ENCODE measurements around the gene EPM2A.

Gene EPM2A

DNA sequence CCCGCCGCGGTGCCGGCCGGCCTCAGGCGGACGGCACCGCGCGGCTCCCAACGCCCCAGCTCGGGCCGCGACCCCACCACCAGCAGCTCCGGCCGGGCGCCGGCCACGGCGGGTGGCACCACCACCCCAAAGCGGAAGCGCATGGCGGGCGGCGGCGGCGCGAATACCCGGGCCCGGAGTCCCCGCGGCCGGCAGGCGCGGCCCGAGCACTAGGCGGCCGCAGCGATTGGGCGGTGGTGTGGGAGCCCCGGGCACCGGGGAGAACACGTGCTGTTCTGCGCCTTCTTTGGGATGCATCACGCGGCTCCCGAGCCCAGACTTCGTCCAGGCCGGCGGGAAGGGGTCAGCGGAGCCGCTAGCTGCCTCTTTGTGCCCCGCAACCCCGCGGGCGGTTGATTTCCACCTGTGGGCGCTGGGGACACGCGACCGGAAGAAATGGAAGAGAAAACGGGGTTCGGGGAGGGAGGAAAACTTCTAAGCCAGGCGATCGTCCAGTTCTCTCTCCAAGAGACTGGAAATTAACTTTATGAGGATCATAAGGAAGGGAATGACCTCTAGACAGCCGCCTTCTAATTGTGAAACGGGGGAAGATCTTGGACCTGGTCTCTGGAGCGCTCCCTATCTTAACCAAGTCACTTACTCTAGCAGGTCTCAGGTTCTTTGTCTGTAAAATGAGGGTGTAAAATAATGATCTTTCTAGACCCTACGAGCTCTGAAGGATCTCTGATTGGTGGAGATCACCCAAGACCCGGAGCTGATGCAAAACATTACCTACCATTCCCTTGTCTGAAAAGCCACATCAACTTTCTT is at the start of gene EPM2A:
Gene EPM2A (minus strand): TSS at position 165 of the 810 bp plus-strand sequence. CDS start 22 bp downstream, at position 143.
- no peaks in the 10 kb centered on the region for H3K9me2 ChIP-seq (replicated peaks; ENCODE audit: low read depth, low read length)
- H3K4me2 ChIP-seq (ENCODE audit: low read depth, low read length, poor library complexity, severe bottlenecking): peak within 1 kb of the TSS; percentile 93
- H3K9me3 ChIP-seq (ENCODE audit: insufficient read depth, low read depth, low read length): no peaks in the 10 kb centered on the region
- no peaks in the 10 kb centered on the region for H3K36me3 ChIP-seq (ENCODE audit: insufficient read depth, low read length)
- H3K4me3 ChIP-seq (ENCODE audit: low read length, poor library complexity, severe bottlenecking): peak within 1 kb of the TSS; percentile 80
- no peaks in the 10 kb centered on the region for H3F3A ChIP-seq (ENCODE audit: low read depth)
- H3K79me2 ChIP-seq (ENCODE audit: insufficient read depth, low read length): peaks cover 26% of the 10 kb centered on the region
- TF ChIP-seq EZH2phosphoT487 (IDR thresholded peaks at IDR 0.05; ENCODE audit: borderline replicate concordance): no peak
- H3K9ac ChIP-seq (ENCODE audit: low read depth, low read length, poor library complexity, severe bottlenecking): peak within 1 kb of the TSS; percentile 96
- peaks cover 39% of the 10 kb centered on the region for H3K4me1 ChIP-seq (ENCODE audit: insufficient read depth, low read length, poor library complexity, severe bottlenecking)
- no peaks in the 10 kb centered on the region for H3K27me3 ChIP-seq (ENCODE audit: insufficient read depth, low read length, poor library complexity, severe bottlenecking)
- H2AFZ ChIP-seq (ENCODE audit: low read length): peak within 1 kb of the TSS; percentile 61
- no peaks in the 10 kb centered on the region for H4K20me1 ChIP-seq (ENCODE audit: insufficient read depth, low read length, poor library complexity, severe bottlenecking)

DNA sequence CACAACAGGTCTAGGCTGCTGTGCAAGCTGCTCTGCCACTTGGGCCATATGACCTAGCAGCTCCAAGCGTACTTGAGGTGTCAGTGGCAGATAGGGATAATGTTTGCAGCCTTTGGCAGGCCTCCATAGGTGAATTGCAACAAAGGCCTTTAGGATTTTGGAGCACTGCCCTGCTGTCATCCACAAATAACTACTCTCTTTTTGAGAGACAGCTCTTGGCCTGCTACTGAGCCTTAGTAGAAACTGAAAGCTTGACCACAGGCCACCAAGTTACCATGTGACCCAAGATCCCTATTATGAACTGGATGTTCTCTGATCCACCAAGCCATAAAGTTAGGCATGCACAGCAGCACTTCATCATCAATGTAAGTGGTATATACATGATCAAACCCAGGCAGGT is 49.4 kb upstream of the EPM2A start:
- no peak overlapping the region for H3K4me2 ChIP-seq (ENCODE audit: low read depth, low read length, poor library complexity, severe bottlenecking)
- TF ChIP-seq, protein P1, sequence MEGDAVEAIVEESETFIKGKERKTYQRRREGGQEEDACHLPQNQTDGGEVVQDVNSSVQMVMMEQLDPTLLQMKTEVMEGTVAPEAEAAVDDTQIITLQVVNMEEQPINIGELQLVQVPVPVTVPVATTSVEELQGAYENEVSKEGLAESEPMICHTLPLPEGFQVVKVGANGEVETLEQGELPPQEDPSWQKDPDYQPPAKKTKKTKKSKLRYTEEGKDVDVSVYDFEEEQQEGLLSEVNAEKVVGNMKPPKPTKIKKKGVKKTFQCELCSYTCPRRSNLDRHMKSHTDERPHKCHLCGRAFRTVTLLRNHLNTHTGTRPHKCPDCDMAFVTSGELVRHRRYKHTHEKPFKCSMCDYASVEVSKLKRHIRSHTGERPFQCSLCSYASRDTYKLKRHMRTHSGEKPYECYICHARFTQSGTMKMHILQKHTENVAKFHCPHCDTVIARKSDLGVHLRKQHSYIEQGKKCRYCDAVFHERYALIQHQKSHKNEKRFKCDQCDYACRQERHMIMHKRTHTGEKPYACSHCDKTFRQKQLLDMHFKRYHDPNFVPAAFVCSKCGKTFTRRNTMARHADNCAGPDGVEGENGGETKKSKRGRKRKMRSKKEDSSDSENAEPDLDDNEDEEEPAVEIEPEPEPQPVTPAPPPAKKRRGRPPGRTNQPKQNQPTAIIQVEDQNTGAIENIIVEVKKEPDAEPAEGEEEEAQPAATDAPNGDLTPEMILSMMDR (conservative IDR thresholded peaks at IDR 0.05; ENCODE audit: low read length): no peak
- TF ChIP-seq EZH2phosphoT487 (IDR thresholded peaks at IDR 0.05; ENCODE audit: borderline replicate concordance): no peak
- H3K9me3 ChIP-seq (ENCODE audit: insufficient read depth, low read depth, low read length): no peaks in the 10 kb centered on the region
- H3K4me3 ChIP-seq (ENCODE audit: low read length, poor library complexity, severe bottlenecking): no peak overlapping the region
- peaks cover 16% of the 10 kb centered on the region for H3K4me1 ChIP-seq (ENCODE audit: insufficient read depth, low read length, poor library complexity, severe bottlenecking)
- no peaks in the 10 kb centered on the region for H3K79me2 ChIP-seq (ENCODE audit: insufficient read depth, low read length)
- no peaks in the 10 kb centered on the region for H3K36me3 ChIP-seq (ENCODE audit: insufficient read depth, low read length)
- H3K9ac ChIP-seq (ENCODE audit: low read depth, low read length, poor library complexity, severe bottlenecking): no peak overlapping the region
- no peaks in the 10 kb centered on the region for H3K9me2 ChIP-seq (replicated peaks; ENCODE audit: low read depth, low read length)
- H2AFZ ChIP-seq (ENCODE audit: low read length): no peak overlapping the region
- H4K20me1 ChIP-seq (ENCODE audit: insufficient read depth, low read length, poor library complexity, severe bottlenecking): no peaks in the 10 kb centered on the region
- H3K27me3 ChIP-seq (ENCODE audit: insufficient read depth, low read length, poor library complexity, severe bottlenecking): no peaks in the 10 kb centered on the region
- H3F3A ChIP-seq (ENCODE audit: low read depth): no peaks in the 10 kb centered on the region

DNA sequence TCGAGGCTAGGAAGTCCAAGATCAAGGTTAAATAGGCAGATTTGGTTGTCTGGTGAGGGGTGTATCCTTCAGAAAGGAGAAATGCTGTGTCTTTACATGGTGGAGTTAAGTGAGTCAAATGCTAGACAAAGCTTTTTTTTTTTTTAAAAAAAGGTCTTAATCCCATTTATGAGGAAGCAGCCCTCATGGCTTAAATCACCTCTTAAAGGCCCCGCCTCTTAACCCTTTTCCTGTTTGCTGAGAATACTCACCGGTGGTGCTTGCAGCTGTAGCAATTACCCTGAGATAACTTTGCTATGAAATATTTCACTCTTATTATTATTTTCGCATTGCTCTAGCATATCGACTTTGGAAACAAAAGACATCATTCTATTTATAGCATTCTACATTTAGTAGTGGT is 48.5 kb upstream of the EPM2A start:
- H3K36me3 ChIP-seq (ENCODE audit: insufficient read depth, low read length): no peaks in the 10 kb centered on the region
- H3K4me1 ChIP-seq (ENCODE audit: insufficient read depth, low read length, poor library complexity, severe bottlenecking): peaks cover 16% of the 10 kb centered on the region
- H3F3A ChIP-seq (ENCODE audit: low read depth): no peaks in the 10 kb centered on the region
- H3K9me3 ChIP-seq (ENCODE audit: insufficient read depth, low read depth, low read length): no peaks in the 10 kb centered on the region
- H3K4me2 ChIP-seq (ENCODE audit: low read depth, low read length, poor library complexity, severe bottlenecking): peak overlapping the region; percentile 31
- no peaks in the 10 kb centered on the region for H3K79me2 ChIP-seq (ENCODE audit: insufficient read depth, low read length)
- no peaks in the 10 kb centered on the region for H3K9me2 ChIP-seq (replicated peaks; ENCODE audit: low read depth, low read length)
- H4K20me1 ChIP-seq (ENCODE audit: insufficient read depth, low read length, poor library complexity, severe bottlenecking): no peaks in the 10 kb centered on the region
- H3K4me3 ChIP-seq (ENCODE audit: low read length, poor library complexity, severe bottlenecking): no peak overlapping the region
- H2AFZ ChIP-seq (ENCODE audit: low read length): peak overlapping the region; percentile 72; the same call in 1 of the 2 replicates
- H3K27me3 ChIP-seq (ENCODE audit: insufficient read depth, low read length, poor library complexity, severe bottlenecking): no peaks in the 10 kb centered on the region
- no peak for TF ChIP-seq EZH2phosphoT487 (IDR thresholded peaks at IDR 0.05; ENCODE audit: borderline replicate concordance)
- TF ChIP-seq, protein P1 (conservative IDR thresholded peaks at IDR 0.05; ENCODE audit: low read length): no peak
- H3K9ac ChIP-seq (ENCODE audit: low read depth, low read length, poor library complexity, severe bottlenecking): no peak overlapping the region

All from Loucy (cell line).